ENCODE results near the gene CDK12.

The CDK12 gene

GRCh38 chr17:39581759-39582085 is 120.4 kb downstream of the CDK12 start:
- Histone ChIP-seq H3K4me1 (ENCODE audit: insufficient read depth, low read length) (peaks cover 21% of the 10 kb centered on the region), H2AFZ (ENCODE audit: low read depth, low read length) (no peak overlapping the region), H3K36me3 (ENCODE audit: insufficient read depth, low read length) (no peaks in the 10 kb centered on the region), H3K27me3 (ENCODE audit: insufficient read depth, low read length) (peaks cover 3% of the 10 kb centered on the region), H3K4me3 (ENCODE audit: low read length) (no peak overlapping the region), H3K9me3 (ENCODE audit: low read length) (no peaks in the 10 kb centered on the region)

- Histone ChIP-seq H3K4me1 (ENCODE audit: insufficient read depth, low read length) (peaks cover 21% of the 10 kb centered on the region), H3K36me3 (ENCODE audit: insufficient read depth, low read length) (no peaks in the 10 kb centered on the region), H3K27me3 (ENCODE audit: insufficient read depth, low read length) (peaks cover 3% of the 10 kb centered on the region), H3K4me3 (ENCODE audit: low read length) (no peak overlapping the region), H2AFZ (ENCODE audit: low read depth, low read length) (no peak overlapping the region), H3K9me3 (ENCODE audit: low read length) (no peaks in the 10 kb centered on the region)
These were observed 121.4 kb downstream of the CDK12 start for GRCh38 chr17:39582658-39583057.
